BJ (cell line): Measurements from ENCODE around the gene GSG1L. TPM values are rescaled to one million over a fixed set of nuclear protein-coding genes. Genes with fewer than 3 reads are reported as not detected.

Source experiments
- CTCF ChIA-PET: fragments of 350-600 bp; formaldehyde crosslinking; extraction: SDS; loops from one replicate; lab custom pipeline; 2021; ENCODE audit warnings: antibody characterized with exemption, inconsistent platforms; lab: Yijun Ruan, JAX
- POLR2A ChIA-PET: fragments of 300-600 bp; sonication (Branson Sonifier 250); formaldehyde crosslinking; extraction: SDS; loops from one replicate; lab custom pipeline; 2021; ENCODE audit warnings: antibody characterized with exemption; lab: Charles Lee
- DNase-seq: peaks from one replicate; pipeline ENCODE4 v3.0.0-alpha.2; 2011; ENCODE audit warnings: low read depth
- H3K27me3 ChIP-seq: 2 replicates; pipeline ENCODE4 v1.6.0; 2011; ENCODE audit warnings: low read length; ENCODE audit not compliant: control insufficient read depth, insufficient read depth
- H3K36me3 ChIP-seq: 2 replicates; pipeline ENCODE4 v1.5.1; 2011; ENCODE audit warnings: low read length; ENCODE audit not compliant: control insufficient read depth, insufficient read depth
- H3K4me3 ChIP-seq: 2 replicates; pipeline ENCODE4 v1.5.1; 2011; ENCODE audit warnings: low read depth, mild to moderate bottlenecking, control low read depth, low read length
- CTCF ChIP-seq: IDR thresholded peaks from 2 replicates; pipeline ENCODE4 v1.5.1; 2011; ENCODE audit warnings: low read depth, mild to moderate bottlenecking, control low read depth, inconsistent platforms, low read length, moderate library complexity; ENCODE audit not compliant: insufficient read depth
- polyA plus RNA-seq: library from polyadenylated mRNA; depleted of rRNA; stranded (reverse); fragments of >200 nt; gene quantifications from 2 replicates; pipeline ENCODE4 v1.2.3, GENCODE V29; 2011

Gene GSG1L
- polyA plus RNA-seq, 1 experiment, result not detected

DNA sequence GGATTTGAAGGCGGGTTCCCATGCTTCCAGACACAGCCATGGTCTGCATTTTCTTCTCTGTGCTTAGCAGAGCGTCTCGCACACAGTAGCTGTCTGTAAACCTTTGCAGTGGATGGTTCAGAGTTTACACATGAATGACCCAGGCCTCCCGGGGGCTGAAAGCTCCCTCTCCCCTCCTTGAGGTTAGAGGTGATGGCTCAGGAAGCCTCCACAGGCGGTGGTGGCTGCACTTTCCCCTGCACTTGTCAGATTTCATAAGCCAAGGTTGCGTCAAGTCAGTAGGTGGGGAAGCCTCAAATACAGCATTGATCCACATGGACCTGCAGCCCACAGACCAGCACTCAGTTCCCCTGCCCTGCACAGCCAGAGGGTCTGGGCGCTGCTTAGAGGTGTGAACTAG lies 301.7 kb downstream of the GSG1L start:
- Histone ChIP-seq H3K36me3 (peaks cover 7% of the 10 kb centered on the region), H3K27me3 (no peaks in the 10 kb centered on the region), H3K4me3 (no peak overlapping the region)
- ChIA-PET POLR2A (no interaction called here), CTCF (no interaction called here)
- no peak for DNase-seq
- TF ChIP-seq CTCF, result no peak

DNA sequence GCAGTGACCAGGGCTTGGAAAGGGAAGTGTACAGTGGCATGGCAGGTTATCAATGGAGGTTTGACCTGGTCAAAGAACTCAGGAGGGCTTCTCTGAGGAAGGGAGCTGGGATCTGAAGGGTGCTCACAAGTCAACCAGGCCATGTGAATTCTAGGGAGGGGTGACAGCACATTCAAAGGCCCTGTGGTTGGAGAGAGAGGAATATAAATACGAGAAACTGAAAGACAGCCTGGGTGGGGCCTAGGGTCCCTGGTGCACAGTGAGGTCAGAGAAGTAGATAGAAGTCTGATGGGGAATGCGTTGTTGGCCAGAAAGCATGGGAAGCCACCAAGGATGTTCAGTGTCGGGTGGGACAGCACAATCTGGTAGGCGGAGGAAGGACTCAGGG lies 302.7 kb downstream of the GSG1L start:
- Histone ChIP-seq H3K36me3 (peaks cover 5% of the 10 kb centered on the region; the same call in 1 of the 2 replicates), H3K27me3 (no peaks in the 10 kb centered on the region), H3K4me3 (no peak overlapping the region)
- ChIA-PET POLR2A (no interaction called here), CTCF (no interaction called here)
- no peak for TF ChIP-seq CTCF
- no peak for DNase-seq

GRCh38 chr16:27759967-27760788 lies 303.3 kb downstream of the GSG1L start:
- no peaks in the 10 kb centered on the region for H3K27me3 ChIP-seq
- CTCF ChIA-PET, result interaction anchor here (1.6 to 2.3 kb wide), 2 partner anchors 10 to 14 kb away, joined by 4 to 5 read pairs; no protein-coding TSS in a partner anchor
- no peak for DNase-seq
- TF ChIP-seq CTCF, result no peak
- POLR2A ChIA-PET, result no interaction called here
- no peak overlapping the region for H3K4me3 ChIP-seq
- peaks cover 4% of the 10 kb centered on the region for H3K36me3 ChIP-seq

DNA sequence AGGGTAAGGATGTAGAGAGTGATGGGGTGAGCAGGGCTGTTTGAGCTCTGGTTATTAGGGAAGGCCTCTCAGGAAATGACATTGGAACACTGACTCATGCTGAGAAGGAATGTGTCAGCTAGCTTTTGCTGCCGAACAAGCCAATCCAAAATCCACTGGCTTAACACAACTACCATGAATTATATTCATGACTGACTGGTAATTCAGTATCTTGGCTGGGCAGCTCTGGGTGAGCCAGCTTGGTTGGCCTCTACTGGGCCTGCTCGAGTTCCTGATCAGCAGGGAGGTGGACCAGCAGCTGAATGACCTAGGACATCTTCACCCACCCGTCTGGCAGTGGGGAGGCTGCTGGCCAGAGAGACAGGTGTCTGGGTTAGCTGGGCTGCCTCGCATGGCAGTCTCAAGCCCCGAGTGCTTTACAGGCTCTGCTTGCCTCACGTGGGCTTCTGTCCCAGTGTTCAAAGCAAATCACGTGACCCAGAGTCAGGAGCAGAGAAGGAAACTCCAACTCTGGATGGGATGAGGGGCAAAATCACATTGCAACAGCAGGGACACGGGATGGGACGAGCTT lies 304.1 kb downstream of the GSG1L start:
- Histone ChIP-seq H3K4me3 (no peak overlapping the region), H3K36me3 (peaks cover 5% of the 10 kb centered on the region), H3K27me3 (no peaks in the 10 kb centered on the region)
- ChIA-PET CTCF (interaction anchor here (1.6 to 2.3 kb wide), 2 partner anchors 11 to 15 kb away, joined by 4 to 5 read pairs; no protein-coding TSS in a partner anchor), POLR2A (no interaction called here)
- TF ChIP-seq CTCF, result no peak
- DNase-seq, result no peak

GRCh38 chr16:27758544-27758943 lies 305.0 kb downstream of the GSG1L start:
- no peaks in the 10 kb centered on the region for H3K27me3 ChIP-seq
- no peak overlapping the region for H3K4me3 ChIP-seq
- ChIA-PET POLR2A (no interaction called here), CTCF (interaction anchor here (2.3 kb wide), 1 partner anchor 16 kb away, joined by 4 read pairs; no protein-coding TSS in a partner anchor)
- TF ChIP-seq CTCF, result no peak
- peaks cover 6% of the 10 kb centered on the region for H3K36me3 ChIP-seq
- no peak for DNase-seq
